Body of pancreas (tissue), 4 donors: ENCODE measurements around the gene CUZD1.

ENCODE experiments used
- POLR2A ChIP-seq, 3 donors: fragments of 450-650 bp; IDR thresholded peaks; one replicate each; pipeline ENCODE4 v1.6.1; 2016; ENCODE audit warnings: antibody characterized with exemption in 3 of 3, mild to moderate bottlenecking in 2 of 3
- TF ChIP-seq, protein P1 (sequence below), 7 experiments: fragments of 450-650 bp in 4 of 7; fragments of 200-600 bp in 3 of 7; sonication (generic) in 3 of 7; IDR thresholded peaks; one replicate each; pipeline ENCODE4 v1.5.1; 2016 to 2019; ENCODE audit warnings: antibody characterized with exemption in 7 of 7

GRCh38 chr10:122849090-122849489 lies 3.4 kb upstream of the CUZD1 start:
- no peak for TF ChIP-seq POLR2A (IDR thresholded peaks at IDR 0.05)
- TF ChIP-seq, protein P1, sequence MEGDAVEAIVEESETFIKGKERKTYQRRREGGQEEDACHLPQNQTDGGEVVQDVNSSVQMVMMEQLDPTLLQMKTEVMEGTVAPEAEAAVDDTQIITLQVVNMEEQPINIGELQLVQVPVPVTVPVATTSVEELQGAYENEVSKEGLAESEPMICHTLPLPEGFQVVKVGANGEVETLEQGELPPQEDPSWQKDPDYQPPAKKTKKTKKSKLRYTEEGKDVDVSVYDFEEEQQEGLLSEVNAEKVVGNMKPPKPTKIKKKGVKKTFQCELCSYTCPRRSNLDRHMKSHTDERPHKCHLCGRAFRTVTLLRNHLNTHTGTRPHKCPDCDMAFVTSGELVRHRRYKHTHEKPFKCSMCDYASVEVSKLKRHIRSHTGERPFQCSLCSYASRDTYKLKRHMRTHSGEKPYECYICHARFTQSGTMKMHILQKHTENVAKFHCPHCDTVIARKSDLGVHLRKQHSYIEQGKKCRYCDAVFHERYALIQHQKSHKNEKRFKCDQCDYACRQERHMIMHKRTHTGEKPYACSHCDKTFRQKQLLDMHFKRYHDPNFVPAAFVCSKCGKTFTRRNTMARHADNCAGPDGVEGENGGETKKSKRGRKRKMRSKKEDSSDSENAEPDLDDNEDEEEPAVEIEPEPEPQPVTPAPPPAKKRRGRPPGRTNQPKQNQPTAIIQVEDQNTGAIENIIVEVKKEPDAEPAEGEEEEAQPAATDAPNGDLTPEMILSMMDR (IDR thresholded peaks at IDR 0.05), result no peak
